KMS-11 (cell line): ENCODE results near the gene ANKRA2.

Experiments
- H2AFZ ChIP-seq: fragments of 200-600 bp; sonication (generic); 2 replicates; pipeline ENCODE4 v1.6.1; 2016; ENCODE audit warnings: antibody characterized with exemption, mixed run types, low read depth
- H3K27ac ChIP-seq: fragments of 200-600 bp; sonication (generic); 2 replicates; pipeline ENCODE4 v1.6.1; 2016; ENCODE audit warnings: mild to moderate bottlenecking, mixed run types
- H3K27me3 ChIP-seq: fragments of 200-600 bp; sonication (generic); 2 replicates; pipeline ENCODE4 v1.6.1; 2017; ENCODE audit warnings: mild to moderate bottlenecking, low read depth, mixed run types, moderate library complexity; ENCODE audit not compliant: insufficient read depth
- H3K36me3 ChIP-seq: fragments of 200-600 bp; sonication (generic); 2 replicates; pipeline ENCODE4 v1.6.1; 2017; ENCODE audit warnings: mild to moderate bottlenecking, mixed run types; ENCODE audit not compliant: insufficient read depth
- H3K4me1 ChIP-seq: fragments of 200-600 bp; sonication (generic); 2 replicates; pipeline ENCODE4 v1.6.1; 2016; ENCODE audit warnings: mild to moderate bottlenecking, low read depth, mixed run types; ENCODE audit not compliant: poor library complexity, severe bottlenecking
- H3K4me2 ChIP-seq: fragments of 200-600 bp; sonication (generic); 2 replicates; pipeline ENCODE4 v1.7.0; 2016; ENCODE audit warnings: mild to moderate bottlenecking, mixed run types
- H3K4me3 ChIP-seq: fragments of 200-600 bp; sonication (generic); IDR thresholded peaks from 2 replicates; pipeline ENCODE4 v1.6.1; 2017; ENCODE audit warnings: low read depth, low read length, mixed read lengths; ENCODE audit not compliant: insufficient read depth
- H3K79me2 ChIP-seq: fragments of 200-600 bp; sonication (generic); 2 replicates; pipeline ENCODE4 v1.6.1; 2016; ENCODE audit warnings: low read depth, mixed run types; ENCODE audit not compliant: insufficient read depth
- H3K9ac ChIP-seq: fragments of 200-600 bp; sonication (generic); 2 replicates; pipeline ENCODE4 v1.6.1; 2016; ENCODE audit warnings: mild to moderate bottlenecking, mixed run types
- H4K20me1 ChIP-seq: fragments of 200-600 bp; sonication (generic); 2 replicates; pipeline ENCODE4 v1.6.1; 2016; ENCODE audit warnings: mild to moderate bottlenecking, mixed run types; ENCODE audit not compliant: insufficient read depth
- CTCF ChIP-seq: fragments of 200-600 bp; sonication (generic); conservative IDR thresholded peaks from 2 replicates; pipeline ENCODE4 v1.6.1; 2017; ENCODE audit warnings: low read depth, mild to moderate bottlenecking, antibody characterized with exemption, low read length, moderate library complexity, mixed read lengths

Gene ANKRA2

GRCh38 chr5:73539730-73540129 is 25.7 kb downstream of the ANKRA2 start:
- no peak for TF ChIP-seq CTCF

GRCh38 chr5:73534971-73535370 is 30.5 kb downstream of the ANKRA2 start:
- H4K20me1 ChIP-seq, result no peaks in the 10 kb centered on the region
- H3K4me1 ChIP-seq, result no peaks in the 10 kb centered on the region
- H3K27ac ChIP-seq, result no peak overlapping the region
- H3K36me3 ChIP-seq, result no peaks in the 10 kb centered on the region
- no peaks in the 10 kb centered on the region for H3K27me3 ChIP-seq
- H3K79me2 ChIP-seq, result no peaks in the 10 kb centered on the region
- no peak for TF ChIP-seq CTCF
- no peak overlapping the region for H2AFZ ChIP-seq
- H3K4me3 ChIP-seq, result no peak overlapping the region
- no peak overlapping the region for H3K4me2 ChIP-seq
- H3K9ac ChIP-seq, result no peak overlapping the region

More at GRCh38 chr5:73539730-73540129, 25.7 kb downstream of the ANKRA2 start:
- Histone ChIP-seq H3K4me2 (no peak overlapping the region), H4K20me1 (no peaks in the 10 kb centered on the region), H3K9ac (no peak overlapping the region), H3K79me2 (no peaks in the 10 kb centered on the region), H2AFZ (no peak overlapping the region), H3K4me3 (no peak overlapping the region), H3K36me3 (no peaks in the 10 kb centered on the region), H3K4me1 (no peaks in the 10 kb centered on the region), H3K27ac (no peak overlapping the region), H3K27me3 (no peaks in the 10 kb centered on the region)

DNA sequence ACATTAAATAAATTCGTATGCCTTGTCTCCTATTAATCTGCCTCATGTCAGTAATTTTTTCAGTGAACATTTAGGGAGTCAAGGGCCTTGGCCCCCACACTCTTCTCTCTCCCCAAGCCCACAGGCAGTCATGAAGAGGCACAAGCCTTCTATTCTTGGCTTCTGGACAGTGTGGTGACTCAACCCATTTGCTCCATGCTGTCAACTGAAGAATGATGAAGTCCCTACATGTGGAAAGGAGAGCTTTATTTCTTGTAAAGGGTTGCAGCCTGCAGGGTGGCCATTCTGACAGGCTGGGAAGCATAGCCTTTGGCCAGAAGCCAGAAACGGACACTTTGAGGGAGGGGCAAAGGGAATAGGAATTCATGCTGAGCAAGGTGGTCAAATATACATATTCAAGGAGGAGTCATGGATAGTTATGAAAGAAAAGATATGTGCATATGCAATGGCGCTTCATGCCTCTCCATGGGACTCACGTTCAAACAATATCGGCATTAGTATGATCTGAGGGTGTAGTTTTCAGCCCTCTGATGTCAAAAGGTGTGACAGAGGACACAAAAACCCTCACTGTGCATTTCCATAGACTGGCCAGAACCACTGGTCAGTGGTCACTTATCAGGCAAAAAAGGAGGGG is 31.3 kb downstream of the ANKRA2 start:
- no peak overlapping the region for H3K4me2 ChIP-seq
- no peaks in the 10 kb centered on the region for H3K36me3 ChIP-seq
- no peak overlapping the region for H3K4me3 ChIP-seq
- H3K9ac ChIP-seq, result no peak overlapping the region
- H3K27ac ChIP-seq, result no peak overlapping the region
- H4K20me1 ChIP-seq, result no peaks in the 10 kb centered on the region
- no peaks in the 10 kb centered on the region for H3K79me2 ChIP-seq
- H3K4me1 ChIP-seq, result no peaks in the 10 kb centered on the region
- TF ChIP-seq CTCF, result no peak
- no peaks in the 10 kb centered on the region for H3K27me3 ChIP-seq
- H2AFZ ChIP-seq, result no peak overlapping the region

DNA sequence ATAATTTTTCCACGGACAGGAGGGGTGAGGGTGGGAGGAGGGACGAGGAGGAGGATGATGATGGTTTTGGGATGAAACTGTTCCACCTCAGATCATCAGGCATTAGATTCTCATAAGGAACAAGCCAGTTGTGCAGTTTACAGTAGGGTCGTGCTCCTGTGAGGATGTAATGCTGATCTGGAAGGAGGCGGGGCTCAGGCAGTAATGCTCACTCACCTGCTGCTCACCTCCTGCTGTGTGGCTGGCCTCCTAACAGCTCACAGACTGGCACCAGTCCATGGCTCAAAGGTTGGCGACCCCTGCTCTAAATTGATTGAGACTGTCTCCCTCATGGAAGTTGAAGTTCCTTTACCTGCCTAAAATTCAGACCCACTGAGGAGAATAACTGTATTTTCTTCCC is 33.2 kb downstream of the ANKRA2 start:
- no peaks in the 10 kb centered on the region for H3K27me3 ChIP-seq
- no peak overlapping the region for H3K9ac ChIP-seq
- H3K27ac ChIP-seq, result no peak overlapping the region
- no peak overlapping the region for H3K4me2 ChIP-seq
- no peaks in the 10 kb centered on the region for H3K36me3 ChIP-seq
- no peak overlapping the region for H3K4me3 ChIP-seq
- no peak overlapping the region for H2AFZ ChIP-seq
- H4K20me1 ChIP-seq, result no peaks in the 10 kb centered on the region
- TF ChIP-seq CTCF, result no peak
- no peaks in the 10 kb centered on the region for H3K4me1 ChIP-seq
- H3K79me2 ChIP-seq, result no peaks in the 10 kb centered on the region
